KMS-11 (cell line): Measurements from ENCODE around the gene RPLP1.
A peak's percentile ranks its signal among the peaks of the same experiment; 100 is the strongest.

Experiments
- H2AFZ ChIP-seq: fragments of 200-600 bp; sonication (generic); 2 replicates; pipeline ENCODE4 v1.6.1; 2016; ENCODE audit warnings: antibody characterized with exemption, mixed run types, low read depth
- H3K27ac ChIP-seq: fragments of 200-600 bp; sonication (generic); 2 replicates; pipeline ENCODE4 v1.6.1; 2016; ENCODE audit warnings: mild to moderate bottlenecking, mixed run types
- H3K27me3 ChIP-seq: fragments of 200-600 bp; sonication (generic); 2 replicates; pipeline ENCODE4 v1.6.1; 2017; ENCODE audit warnings: mild to moderate bottlenecking, low read depth, mixed run types, moderate library complexity; ENCODE audit not compliant: insufficient read depth
- H3K36me3 ChIP-seq: fragments of 200-600 bp; sonication (generic); 2 replicates; pipeline ENCODE4 v1.6.1; 2017; ENCODE audit warnings: mild to moderate bottlenecking, mixed run types; ENCODE audit not compliant: insufficient read depth
- H3K4me1 ChIP-seq: fragments of 200-600 bp; sonication (generic); 2 replicates; pipeline ENCODE4 v1.6.1; 2016; ENCODE audit warnings: mild to moderate bottlenecking, low read depth, mixed run types; ENCODE audit not compliant: poor library complexity, severe bottlenecking
- H3K4me2 ChIP-seq: fragments of 200-600 bp; sonication (generic); 2 replicates; pipeline ENCODE4 v1.7.0; 2016; ENCODE audit warnings: mild to moderate bottlenecking, mixed run types
- H3K4me3 ChIP-seq: fragments of 200-600 bp; sonication (generic); IDR thresholded peaks from 2 replicates; pipeline ENCODE4 v1.6.1; 2017; ENCODE audit warnings: low read depth, low read length, mixed read lengths; ENCODE audit not compliant: insufficient read depth
- H3K79me2 ChIP-seq: fragments of 200-600 bp; sonication (generic); 2 replicates; pipeline ENCODE4 v1.6.1; 2016; ENCODE audit warnings: low read depth, mixed run types; ENCODE audit not compliant: insufficient read depth
- H3K9ac ChIP-seq: fragments of 200-600 bp; sonication (generic); 2 replicates; pipeline ENCODE4 v1.6.1; 2016; ENCODE audit warnings: mild to moderate bottlenecking, mixed run types
- H4K20me1 ChIP-seq: fragments of 200-600 bp; sonication (generic); 2 replicates; pipeline ENCODE4 v1.6.1; 2016; ENCODE audit warnings: mild to moderate bottlenecking, mixed run types; ENCODE audit not compliant: insufficient read depth
- CTCF ChIP-seq: fragments of 200-600 bp; sonication (generic); conservative IDR thresholded peaks from 2 replicates; pipeline ENCODE4 v1.6.1; 2017; ENCODE audit warnings: low read depth, mild to moderate bottlenecking, antibody characterized with exemption, low read length, moderate library complexity, mixed read lengths

Gene RPLP1

GRCh38 chr15:69408841-69409240 is 43.8 kb upstream of the RPLP1 start:
- Histone ChIP-seq H2AFZ (no peak overlapping the region), H3K4me3 (no peak overlapping the region), H4K20me1 (no peaks in the 10 kb centered on the region), H3K36me3 (no peaks in the 10 kb centered on the region), H3K9ac (no peak overlapping the region), H3K27ac (no peak overlapping the region), H3K4me2 (no peak overlapping the region), H3K27me3 (no peaks in the 10 kb centered on the region), H3K79me2 (no peaks in the 10 kb centered on the region), H3K4me1 (peaks cover 6% of the 10 kb centered on the region)
- no peak for TF ChIP-seq CTCF

- Histone ChIP-seq H3K4me2 (no peak overlapping the region), H3K27ac (no peak overlapping the region), H3K36me3 (no peaks in the 10 kb centered on the region), H3K79me2 (peaks cover 8% of the 10 kb centered on the region), H3K9ac (no peak overlapping the region), H2AFZ (no peak overlapping the region), H3K4me3 (no peak overlapping the region), H3K27me3 (no peaks in the 10 kb centered on the region), H3K4me1 (peaks cover 9% of the 10 kb centered on the region), H4K20me1 (0 out of 2 replicates have a peak, but pooled peaks cover 2% of the 10 kb centered on the region)
- TF ChIP-seq CTCF = peak; percentile 23; the same call in 1 of the 2 replicates
Observed at GRCh38 chr15:69410248-69410874, 42.3 kb upstream of the RPLP1 start.

- H3K36me3 ChIP-seq = no peaks in the 10 kb centered on the region
- no peak overlapping the region for H3K4me2 ChIP-seq
- no peak overlapping the region for H3K9ac ChIP-seq
Observed at GRCh38 chr15:69412274-69412673, 40.3 kb upstream of the RPLP1 start.

GRCh38 chr15:69412701-69413100 is 39.9 kb upstream of the RPLP1 start:
- TF ChIP-seq CTCF = no peak
- no peak overlapping the region for H2AFZ ChIP-seq
- H3K4me2 ChIP-seq = no peak overlapping the region
- no peak overlapping the region for H3K9ac ChIP-seq
- H3K79me2 ChIP-seq = peaks cover 30% of the 10 kb centered on the region
- H3K36me3 ChIP-seq = no peaks in the 10 kb centered on the region
- H3K4me3 ChIP-seq = no peak overlapping the region
- no peaks in the 10 kb centered on the region for H3K27me3 ChIP-seq
- H3K27ac ChIP-seq = no peak overlapping the region
- peaks cover 30% of the 10 kb centered on the region for H3K4me1 ChIP-seq
- peaks cover 10% of the 10 kb centered on the region; the same call in 1 of the 2 replicates for H4K20me1 ChIP-seq

More at GRCh38 chr15:69412274-69412673, 40.3 kb upstream of the RPLP1 start:
- Histone ChIP-seq H3K79me2 (peaks cover 25% of the 10 kb centered on the region), H3K27me3 (no peaks in the 10 kb centered on the region), H4K20me1 (peaks cover 10% of the 10 kb centered on the region; the same call in 1 of the 2 replicates), H3K27ac (no peak overlapping the region), H2AFZ (no peak overlapping the region), H3K4me3 (no peak overlapping the region), H3K4me1 (peaks cover 26% of the 10 kb centered on the region)
- TF ChIP-seq CTCF = no peak
